ENCODE measurements around the gene CHN1.

- no peak for TF ChIP-seq CTCF (IDR thresholded peaks at IDR 0.05)
- no peak for TF ChIP-seq POLR2A (IDR thresholded peaks at IDR 0.05)
- TF ChIP-seq EP300 (IDR thresholded peaks at IDR 0.05) = no peak
- TF ChIP-seq POLR2AphosphoS5 (IDR thresholded peaks at IDR 0.05) = no peak
These were observed 102.0 kb downstream of the CHN1 start for GRCh38 chr2:174903264-174903556.

All from sigmoid colon (tissue), 4 donors.